ENCODE measurements around the gene ABCB8.

DNA sequence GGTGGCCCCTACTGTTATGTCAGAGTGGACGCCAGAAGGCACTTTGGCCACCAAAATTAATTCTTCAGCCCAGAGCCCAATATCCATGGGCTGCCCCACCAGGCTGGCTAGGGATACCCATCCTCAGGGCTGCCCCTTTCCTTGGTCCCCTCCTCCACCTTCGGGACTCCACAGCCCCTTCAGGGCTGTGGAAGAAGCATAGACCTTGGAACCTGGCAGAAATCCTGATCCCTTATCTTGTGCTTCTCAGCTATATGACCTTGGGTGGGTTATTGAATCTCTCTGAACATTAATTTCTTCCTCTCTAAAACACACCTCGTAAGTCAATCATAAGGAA lies 55.5 kb downstream of the ABCB8 start:
- TF ChIP-seq POLR2A (IDR thresholded peaks at IDR 0.05; ENCODE audit: low read length) (no peak), GATA1 (IDR thresholded peaks at IDR 0.05; ENCODE audit: low read depth, low read length) (no peak)
